K562 (cell line): ENCODE results near the gene ZNF792. TPM values are rescaled to one million over a fixed set of nuclear protein-coding genes. Genes with fewer than 3 reads are reported as not detected.

Experiments
- ATAC-seq: fragments of 200-7000 bp; cut with Tn5 transposase; 3 replicates; pipeline ENCODE4 v1.9.1; 2020; ENCODE audit warnings: moderate library complexity
- BruUV-seq: library from RNA; stranded (reverse); fragments of 400-500 nt; replicated peaks from 2 replicates; lab custom pipeline; 2021; lab: Mats Ljungman, UMichigan
- CTCF ChIA-PET: fragments of 300-600 bp; formaldehyde crosslinking; extraction: SDS; loops from one replicate; lab custom pipeline; 2021; ENCODE audit warnings: low intra/inter-chr PET ratio; lab: Yijun Ruan, JAX
- POLR2A ChIA-PET: fragments of 300-600, 350-650 bp; sonication (Branson Sonifier 250); formaldehyde crosslinking; extraction: SDS; loops from one replicate; lab custom pipeline; 2021; ENCODE audit warnings: antibody characterized with exemption, inconsistent platforms; lab: Yijun Ruan, JAX
- DNase-seq, 4 experiments: peaks; one replicate each; pipeline versions ENCODE4 v3.0.0 to v3.0.0-alpha.2; 2011 to 2018; ENCODE audit warnings: low spot score in 3 of 4, mixed read lengths in 3 of 4; ENCODE audit errors: extremely low read depth in 1 of 4
- FAIRE-seq: peaks from 2 replicates; lab custom pipeline; 2011; peaks lifted over from hg19 to GRCh38; lab: Jason Lieb, UNC
- H2AFZ ChIP-seq: 2 replicates; pipeline ENCODE4 v1.6.0; 2011; ENCODE audit warnings: low read depth, low read length, control low read depth, inconsistent platforms
- H3K27ac ChIP-seq: fragments of 200-600 bp; 3 replicates; pipeline ENCODE4 v1.8.0; 2011; ENCODE audit warnings: low read depth, mild to moderate bottlenecking, control low read depth, inconsistent platforms, low read length, moderate library complexity, mixed read lengths; ENCODE audit errors: extremely low read depth
- H3K27me3 ChIP-seq, 2 experiments: fragments of 300-600 bp in 1 of 2; 2 replicates in 1 of 2; 3 replicates in 1 of 2; pipeline versions ENCODE4 v1.6.0 to v1.8.0; 2011; ENCODE audit warnings: inconsistent platforms in 2 of 2, low read length in 2 of 2, mild to moderate bottlenecking in 1 of 2, mixed read lengths in 1 of 2, moderate library complexity in 1 of 2; ENCODE audit not compliant: control insufficient read depth in 2 of 2, insufficient read depth in 2 of 2
- H3K36me3 ChIP-seq: fragments of 300-600 bp; 3 replicates; pipeline ENCODE4 v1.8.0; 2011; ENCODE audit warnings: mild to moderate bottlenecking, low read length, inconsistent platforms; ENCODE audit not compliant: control insufficient read depth, insufficient read depth
- H3K4me1 ChIP-seq, 2 experiments: fragments of 200-600 bp in 1 of 2; replicated peaks in 1 of 2; 2 replicates in 1 of 2; 3 replicates in 1 of 2; pipeline versions ENCODE4 v1.5.1 to v1.8.0; 2011; ENCODE audit warnings: inconsistent platforms in 2 of 2, low read length in 2 of 2, mild to moderate bottlenecking in 1 of 2, mixed read lengths in 1 of 2, moderate library complexity in 1 of 2; ENCODE audit not compliant: control insufficient read depth in 2 of 2, insufficient read depth in 2 of 2
- H3K4me2 ChIP-seq: 2 replicates; pipeline ENCODE4 v1.6.1; 2011; ENCODE audit warnings: low read length, control low read depth, inconsistent platforms, mixed read lengths; ENCODE audit not compliant: insufficient read depth
- H3K4me3 ChIP-seq: fragments of 200-600 bp; sonication (generic), shearing (Covaris generic); 2 replicates; pipeline ENCODE4 v1.5.1; 2016; ENCODE audit warnings: control low read depth, inconsistent platforms
- H3K79me2 ChIP-seq: fragments of 200-600 bp; 3 replicates; pipeline ENCODE4 v1.8.0; 2011; ENCODE audit warnings: low read length, inconsistent platforms; ENCODE audit not compliant: control insufficient read depth, insufficient read depth
- H3K9ac ChIP-seq, 2 experiments: 2 replicates each; pipeline versions ENCODE4 v1.6.0 to v1.6.1; 2011; ENCODE audit warnings: low read depth in 2 of 2, low read length in 2 of 2, control low read depth in 1 of 2, inconsistent platforms in 1 of 2, mild to moderate bottlenecking in 1 of 2, mixed read lengths in 1 of 2; ENCODE audit not compliant: insufficient read depth in 1 of 2
- H3K9me1 ChIP-seq: one replicate; pipeline ENCODE4 v1.6.0; 2011; ENCODE audit warnings: inconsistent platforms, mild to moderate bottlenecking, low read length, moderate library complexity; ENCODE audit not compliant: control insufficient read depth, insufficient read depth
- H3K9me3 ChIP-seq: replicated peaks from 2 replicates; pipeline ENCODE4 v1.5.1; 2011; ENCODE audit warnings: low read depth, low read length, inconsistent platforms; ENCODE audit not compliant: control insufficient read depth, insufficient read depth
- H4K20me1 ChIP-seq: replicated peaks from 2 replicates; pipeline ENCODE4 v1.6.1; 2011; ENCODE audit warnings: low read length, inconsistent platforms, mixed read lengths; ENCODE audit not compliant: control insufficient read depth, insufficient read depth
- JUND ChIP-seq, 2 experiments: IDR thresholded peaks; 2 replicates in 1 of 2; 3 replicates in 1 of 2; pipeline ENCODE4 v1.6.1; 2011; ENCODE audit warnings: borderline replicate concordance in 2 of 2, low read depth in 2 of 2, low read length in 2 of 2, improper control_type of control experiment in 1 of 2, missing biosample characterization in 1 of 2, missing genetic modification characterization in 1 of 2, missing genetic modification reagents in 1 of 2
- U2AF1 ChIP-seq: fragments of 200-400 bp; formaldehyde crosslinking; optimal IDR thresholded peaks from 2 replicates; pipeline ENCODE3; 2017; ENCODE audit warnings: mild to moderate bottlenecking, low read depth, low read length, moderate library complexity
- ZBTB26 ChIP-seq: fragments of 450-650 bp; formaldehyde crosslinking; IDR thresholded peaks from 2 replicates; pipeline ENCODE4 v1.4.0; 2022; ENCODE audit warnings: missing genetic modification characterization
- ZNF316 ChIP-seq: fragments of 450-650 bp; IDR thresholded peaks from 2 replicates; pipeline ENCODE4 v1.6.1; 2016
- WGBS: fragments of 100-300 bp; shearing (Covaris generic); methylation state at CpG from one replicate; pipeline ENCODE4 v1.1.6; 2016; ENCODE audit warnings: low coverage, mixed read lengths; ENCODE audit not compliant: insufficient coverage; ENCODE audit errors: missing lambda C conversion rate; 5-methylcytosine and 5-hydroxymethylcytosine counted together
- in situ Hi-C: fragments of 300-500 bp; cut with MboI; formaldehyde crosslinking; loops from 4 replicates; pipeline ENCODE4 v1.15.0; 2018; ENCODE audit warnings: inconsistent platforms, mixed read lengths
- intact Hi-C: fragments of 100-400 bp; cut with micrococcal nuclease; formaldehyde crosslinking; loops from 2 replicates; pipeline ENCODE4 v1.14.2; 2022
- polyA plus RNA-seq, 8 experiments: library from polyadenylated mRNA; depleted of rRNA in 4 of 8; stranded (reverse) in 5 of 8; unstranded in 3 of 8; fragments of >200 nt; fragmentation: Nextera tagmentation in 2 of 8; fragmentation: Illumina TruSeq in 1 of 8; extraction: Ambion mirVana in 2 of 8; extraction: Trizol in 1 of 8; gene quantifications; 2 replicates each; pipeline versions ENCODE4 v1.2.1 to v1.2.3, GENCODE V29; 2011 to 2014; ENCODE audit warnings: inconsistent platforms in 1 of 8, missing spikeins in 1 of 8
- total RNA-seq, 7 experiments: library from RNA; depleted of rRNA in 6 of 7; stranded (reverse); fragments of >200 nt in 6 of 7; fragmentation: Illumina TruSeq in 2 of 7; extraction: Trizol in 2 of 7; gene quantifications; 2 replicates each; pipeline versions ENCODE4 v1.2.1 to v1.2.3, GENCODE V29; 2011 to 2021; ENCODE audit warnings: low replicate concordance in 1 of 7
- TF ChIP-seq, protein P1 (sequence below): fragments of 200-600 bp; sonication (generic); IDR thresholded peaks from one replicate; pipeline ENCODE4 v1.6.1; 2012; ENCODE audit warnings: mild to moderate bottlenecking, low read depth, low read length, inconsistent platforms
- TF ChIP-seq, protein P2 (sequence below), 2 experiments: fragments of 450-650 bp; IDR thresholded peaks; 2 replicates each; pipeline ENCODE4 v1.6.1; 2016

Gene ZNF792
- total and polyA plus RNA-seq, 9 of the 15 experiments (the other 6 are each of a cell fraction or from before 2014, with no cell fraction given): 3.3 to 16.5 (median 10.4) TPM

DNA sequence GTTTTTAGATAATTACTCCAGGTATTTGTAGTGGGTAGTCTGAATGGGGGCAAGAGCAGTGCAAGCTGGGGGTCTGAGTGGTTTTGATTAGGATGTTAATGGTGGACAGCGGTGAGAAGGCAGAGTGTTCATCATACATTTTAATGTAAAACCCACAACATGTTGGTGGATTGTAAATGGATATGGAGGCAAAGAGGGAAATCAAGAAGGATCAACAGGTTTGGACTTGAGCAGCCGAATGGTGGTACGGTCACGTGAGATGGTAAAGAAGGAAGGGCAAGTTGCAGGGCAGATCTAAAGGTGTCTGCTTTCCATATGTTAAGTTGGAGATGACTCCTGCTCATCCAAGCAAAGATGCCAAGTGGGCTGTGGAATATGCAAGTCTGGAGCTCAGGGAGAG, 27.8 kb downstream of the ZNF792 start (continued):
- no peak for TF ChIP-seq ZBTB26 (CRISPR knock-in tag)
- TF ChIP-seq ZNF316: no peak
- TF ChIP-seq JUND (IDR thresholded peaks at IDR 0.05; ENCODE audit: borderline replicate concordance, low read depth, low read length): no peak
- TF ChIP-seq JUND (tag; IDR thresholded peaks at IDR 0.05; ENCODE audit: borderline replicate concordance, low read depth, low read length): no peak

DNA sequence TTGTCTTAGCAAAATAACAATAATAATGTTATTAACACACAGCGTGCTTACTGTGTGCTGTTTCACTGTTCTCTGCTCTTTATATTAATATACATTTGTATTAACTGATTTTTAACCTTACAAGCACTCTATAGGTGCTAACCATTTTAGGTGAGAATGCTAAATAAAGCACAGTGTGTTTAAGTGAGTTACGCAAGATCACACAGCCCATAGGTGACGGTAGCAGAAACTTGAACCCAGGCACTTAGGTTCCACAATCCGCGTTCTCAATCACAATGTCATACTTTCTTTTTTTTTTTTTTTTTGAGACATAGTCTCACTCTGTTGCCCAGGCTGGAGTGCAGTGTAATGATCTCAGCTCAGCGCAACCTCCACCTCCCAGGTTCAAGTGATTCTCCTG, 31.5 kb downstream of the ZNF792 start:
- no peak overlapping the region for H3K4me3 ChIP-seq
- no peaks in the 10 kb centered on the region for H4K20me1 ChIP-seq
- no peak overlapping the region for H2AFZ ChIP-seq
- H3K4me2 ChIP-seq: no peak overlapping the region
- DNase-seq (no peak), FAIRE-seq (no peak), ATAC-seq (no peak)
- intact Hi-C loops: no loop called here
- H3K27ac ChIP-seq: no peak overlapping the region
- no peaks in the 10 kb centered on the region for H3K27me3 ChIP-seq
- no peaks in the 10 kb centered on the region; the same call in 1 of the 2 replicates for H3K9me3 ChIP-seq
- CTCF ChIA-PET: no interaction called here
- H3K36me3 ChIP-seq: peaks cover 54% of the 10 kb centered on the region
- 95% methylated on average over 5 of the region's 6 CpGs for WGBS
- H3K9me1 ChIP-seq: no peaks in the 10 kb centered on the region
- POLR2A ChIA-PET: no interaction called here
- peaks cover 5% of the 10 kb centered on the region for H3K79me2 ChIP-seq
- H3K4me1 ChIP-seq: peaks cover 0 to 4% of the 10 kb centered on the region in 2 experiments; a peak in 1 of 5 replicates
- H3K9ac ChIP-seq: no peak overlapping the region
- in situ Hi-C loops: no loop called here
- no TSS peak for BruUV-seq
- TF ChIP-seq U2AF1: no peak
- TF ChIP-seq, protein P1, sequence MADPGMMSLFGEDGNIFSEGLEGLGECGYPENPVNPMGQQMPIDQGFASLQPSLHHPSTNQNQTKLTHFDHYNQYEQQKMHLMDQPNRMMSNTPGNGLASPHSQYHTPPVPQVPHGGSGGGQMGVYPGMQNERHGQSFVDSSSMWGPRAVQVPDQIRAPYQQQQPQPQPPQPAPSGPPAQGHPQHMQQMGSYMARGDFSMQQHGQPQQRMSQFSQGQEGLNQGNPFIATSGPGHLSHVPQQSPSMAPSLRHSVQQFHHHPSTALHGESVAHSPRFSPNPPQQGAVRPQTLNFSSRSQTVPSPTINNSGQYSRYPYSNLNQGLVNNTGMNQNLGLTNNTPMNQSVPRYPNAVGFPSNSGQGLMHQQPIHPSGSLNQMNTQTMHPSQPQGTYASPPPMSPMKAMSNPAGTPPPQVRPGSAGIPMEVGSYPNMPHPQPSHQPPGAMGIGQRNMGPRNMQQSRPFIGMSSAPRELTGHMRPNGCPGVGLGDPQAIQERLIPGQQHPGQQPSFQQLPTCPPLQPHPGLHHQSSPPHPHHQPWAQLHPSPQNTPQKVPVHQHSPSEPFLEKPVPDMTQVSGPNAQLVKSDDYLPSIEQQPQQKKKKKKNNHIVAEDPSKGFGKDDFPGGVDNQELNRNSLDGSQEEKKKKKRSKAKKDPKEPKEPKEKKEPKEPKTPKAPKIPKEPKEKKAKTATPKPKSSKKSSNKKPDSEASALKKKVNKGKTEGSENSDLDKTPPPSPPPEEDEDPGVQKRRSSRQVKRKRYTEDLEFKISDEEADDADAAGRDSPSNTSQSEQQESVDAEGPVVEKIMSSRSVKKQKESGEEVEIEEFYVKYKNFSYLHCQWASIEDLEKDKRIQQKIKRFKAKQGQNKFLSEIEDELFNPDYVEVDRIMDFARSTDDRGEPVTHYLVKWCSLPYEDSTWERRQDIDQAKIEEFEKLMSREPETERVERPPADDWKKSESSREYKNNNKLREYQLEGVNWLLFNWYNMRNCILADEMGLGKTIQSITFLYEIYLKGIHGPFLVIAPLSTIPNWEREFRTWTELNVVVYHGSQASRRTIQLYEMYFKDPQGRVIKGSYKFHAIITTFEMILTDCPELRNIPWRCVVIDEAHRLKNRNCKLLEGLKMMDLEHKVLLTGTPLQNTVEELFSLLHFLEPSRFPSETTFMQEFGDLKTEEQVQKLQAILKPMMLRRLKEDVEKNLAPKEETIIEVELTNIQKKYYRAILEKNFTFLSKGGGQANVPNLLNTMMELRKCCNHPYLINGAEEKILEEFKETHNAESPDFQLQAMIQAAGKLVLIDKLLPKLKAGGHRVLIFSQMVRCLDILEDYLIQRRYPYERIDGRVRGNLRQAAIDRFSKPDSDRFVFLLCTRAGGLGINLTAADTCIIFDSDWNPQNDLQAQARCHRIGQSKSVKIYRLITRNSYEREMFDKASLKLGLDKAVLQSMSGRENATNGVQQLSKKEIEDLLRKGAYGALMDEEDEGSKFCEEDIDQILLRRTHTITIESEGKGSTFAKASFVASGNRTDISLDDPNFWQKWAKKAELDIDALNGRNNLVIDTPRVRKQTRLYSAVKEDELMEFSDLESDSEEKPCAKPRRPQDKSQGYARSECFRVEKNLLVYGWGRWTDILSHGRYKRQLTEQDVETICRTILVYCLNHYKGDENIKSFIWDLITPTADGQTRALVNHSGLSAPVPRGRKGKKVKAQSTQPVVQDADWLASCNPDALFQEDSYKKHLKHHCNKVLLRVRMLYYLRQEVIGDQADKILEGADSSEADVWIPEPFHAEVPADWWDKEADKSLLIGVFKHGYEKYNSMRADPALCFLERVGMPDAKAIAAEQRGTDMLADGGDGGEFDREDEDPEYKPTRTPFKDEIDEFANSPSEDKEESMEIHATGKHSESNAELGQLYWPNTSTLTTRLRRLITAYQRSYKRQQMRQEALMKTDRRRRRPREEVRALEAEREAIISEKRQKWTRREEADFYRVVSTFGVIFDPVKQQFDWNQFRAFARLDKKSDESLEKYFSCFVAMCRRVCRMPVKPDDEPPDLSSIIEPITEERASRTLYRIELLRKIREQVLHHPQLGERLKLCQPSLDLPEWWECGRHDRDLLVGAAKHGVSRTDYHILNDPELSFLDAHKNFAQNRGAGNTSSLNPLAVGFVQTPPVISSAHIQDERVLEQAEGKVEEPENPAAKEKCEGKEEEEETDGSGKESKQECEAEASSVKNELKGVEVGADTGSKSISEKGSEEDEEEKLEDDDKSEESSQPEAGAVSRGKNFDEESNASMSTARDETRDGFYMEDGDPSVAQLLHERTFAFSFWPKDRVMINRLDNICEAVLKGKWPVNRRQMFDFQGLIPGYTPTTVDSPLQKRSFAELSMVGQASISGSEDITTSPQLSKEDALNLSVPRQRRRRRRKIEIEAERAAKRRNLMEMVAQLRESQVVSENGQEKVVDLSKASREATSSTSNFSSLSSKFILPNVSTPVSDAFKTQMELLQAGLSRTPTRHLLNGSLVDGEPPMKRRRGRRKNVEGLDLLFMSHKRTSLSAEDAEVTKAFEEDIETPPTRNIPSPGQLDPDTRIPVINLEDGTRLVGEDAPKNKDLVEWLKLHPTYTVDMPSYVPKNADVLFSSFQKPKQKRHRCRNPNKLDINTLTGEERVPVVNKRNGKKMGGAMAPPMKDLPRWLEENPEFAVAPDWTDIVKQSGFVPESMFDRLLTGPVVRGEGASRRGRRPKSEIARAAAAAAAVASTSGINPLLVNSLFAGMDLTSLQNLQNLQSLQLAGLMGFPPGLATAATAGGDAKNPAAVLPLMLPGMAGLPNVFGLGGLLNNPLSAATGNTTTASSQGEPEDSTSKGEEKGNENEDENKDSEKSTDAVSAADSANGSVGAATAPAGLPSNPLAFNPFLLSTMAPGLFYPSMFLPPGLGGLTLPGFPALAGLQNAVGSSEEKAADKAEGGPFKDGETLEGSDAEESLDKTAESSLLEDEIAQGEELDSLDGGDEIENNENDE: no peak
- TF ChIP-seq, protein P2, sequence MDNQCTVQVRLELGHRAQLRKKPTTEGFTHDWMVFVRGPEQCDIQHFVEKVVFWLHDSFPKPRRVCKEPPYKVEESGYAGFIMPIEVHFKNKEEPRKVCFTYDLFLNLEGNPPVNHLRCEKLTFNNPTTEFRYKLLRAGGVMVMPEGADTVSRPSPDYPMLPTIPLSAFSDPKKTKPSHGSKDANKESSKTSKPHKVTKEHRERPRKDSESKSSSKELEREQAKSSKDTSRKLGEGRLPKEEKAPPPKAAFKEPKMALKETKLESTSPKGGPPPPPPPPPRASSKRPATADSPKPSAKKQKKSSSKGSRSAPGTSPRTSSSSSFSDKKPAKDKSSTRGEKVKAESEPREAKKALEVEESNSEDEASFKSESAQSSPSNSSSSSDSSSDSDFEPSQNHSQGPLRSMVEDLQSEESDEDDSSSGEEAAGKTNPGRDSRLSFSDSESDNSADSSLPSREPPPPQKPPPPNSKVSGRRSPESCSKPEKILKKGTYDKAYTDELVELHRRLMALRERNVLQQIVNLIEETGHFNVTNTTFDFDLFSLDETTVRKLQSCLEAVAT (IDR thresholded peaks at IDR 0.05): no peak
